K562 (cell line): ENCODE results near the gene ACCSL. TPM values are rescaled to one million over a fixed set of nuclear protein-coding genes. Genes with fewer than 3 reads are reported as not detected.

Experiments
- BCLAF1 ChIP-seq, 2 experiments: fragments of 450-650 bp in 1 of 2; IDR thresholded peaks; 2 replicates each; pipeline ENCODE4 v1.6.1; 2011 to 2017; ENCODE audit warnings: low read depth in 2 of 2, antibody characterized with exemption in 1 of 2, borderline replicate concordance in 1 of 2, low read length in 1 of 2, mild to moderate bottlenecking in 1 of 2, mixed read lengths in 1 of 2; ENCODE audit not compliant: control insufficient read depth in 1 of 2
- ELF1 ChIP-seq: fragments of 200-800 bp; sonication (Bioruptor generic); IDR thresholded peaks from 2 replicates; pipeline ENCODE4 v1.6.1; 2016; ENCODE audit warnings: missing genetic modification characterization, missing compliant biosample characterization
- FOXA1 ChIP-seq: fragments of 450-650 bp; IDR thresholded peaks from 2 replicates; pipeline ENCODE4 v1.6.1; 2016; ENCODE audit warnings: mild to moderate bottlenecking, borderline replicate concordance
- GATAD2B ChIP-seq: fragments of 450-650 bp; IDR thresholded peaks from 2 replicates; pipeline ENCODE4 v1.6.1; 2017; ENCODE audit warnings: mild to moderate bottlenecking, borderline replicate concordance
- HMG20A ChIP-seq: fragments of 450-650 bp; formaldehyde crosslinking; conservative IDR thresholded peaks from 2 replicates; pipeline ENCODE4 v1.4.0; 2020; ENCODE audit warnings: mild to moderate bottlenecking, mixed read lengths
- HNRNPH1 ChIP-seq: fragments of 200-400 bp; formaldehyde crosslinking; optimal IDR thresholded peaks from 2 replicates; pipeline ENCODE3; 2017; ENCODE audit warnings: low read depth, mild to moderate bottlenecking, low read length, moderate library complexity
- KLF10 ChIP-seq: fragments of 250-450 bp; sonication (Bioruptor Pico); IDR thresholded peaks from 2 replicates; pipeline ENCODE4 v1.6.1; 2021; ENCODE audit warnings: matching md5 sums
- NCOA1 ChIP-seq: fragments of 450-650 bp; IDR thresholded peaks from 2 replicates; pipeline ENCODE4 v1.6.1; 2016; ENCODE audit warnings: low read depth
- NFE2L1 ChIP-seq: fragments of 450-650 bp; IDR thresholded peaks from 2 replicates; pipeline ENCODE4 v1.6.1; 2016; ENCODE audit warnings: missing genetic modification characterization, low read depth, mild to moderate bottlenecking, missing compliant biosample characterization, moderate library complexity, borderline replicate concordance
- NFIX ChIP-seq: fragments of 250-450 bp; sonication (Bioruptor Pico); IDR thresholded peaks from 2 replicates; pipeline ENCODE4 v1.4.0; 2020; ENCODE audit warnings: low read depth, mild to moderate bottlenecking, moderate library complexity
- NFYB ChIP-seq: IDR thresholded peaks from 2 replicates; pipeline ENCODE4 v1.6.1; 2011; ENCODE audit warnings: mild to moderate bottlenecking, moderate library complexity; ENCODE audit not compliant: insufficient read length; ENCODE audit errors: extremely low read depth
- NR3C1 ChIP-seq: sonication (generic); formaldehyde crosslinking; IDR thresholded peaks from 2 replicates; pipeline ENCODE4 v1.8.1; 2022; ENCODE audit warnings: missing genetic modification reagents
- OTX1 ChIP-seq: fragments of 450-650 bp; formaldehyde crosslinking; IDR thresholded peaks from 2 replicates; pipeline ENCODE4 v1.4.0; 2022; ENCODE audit warnings: mild to moderate bottlenecking
- PRMT5 ChIP-seq: sonication (generic); formaldehyde crosslinking; IDR thresholded peaks from 2 replicates; pipeline ENCODE4 v1.5.0; 2020; ENCODE audit warnings: missing genetic modification reagents
- PURB ChIP-seq: sonication (generic); formaldehyde crosslinking; IDR thresholded peaks from 2 replicates; pipeline ENCODE4 v1.9.0; 2021; ENCODE audit warnings: low read depth, mild to moderate bottlenecking, missing genetic modification reagents
- RNF2 ChIP-seq: sonication (generic); IDR thresholded peaks from 2 replicates; pipeline ENCODE4 v1.6.1; 2016
- SLC30A9 ChIP-seq: fragments of 250-450 bp; sonication (Bioruptor Pico); IDR thresholded peaks from 2 replicates; pipeline ENCODE4 v1.8.0; 2022; ENCODE audit warnings: mild to moderate bottlenecking, moderate library complexity
- SMARCB1 ChIP-seq: IDR thresholded peaks from 2 replicates; pipeline ENCODE4 v1.6.1; 2011; ENCODE audit warnings: improper control_type of control experiment, low read depth; ENCODE audit not compliant: insufficient read length
- SMARCE1 ChIP-seq: fragments of 450-650 bp; IDR thresholded peaks from 2 replicates; pipeline ENCODE4 v1.7.1; 2016; ENCODE audit warnings: mild to moderate bottlenecking
- WHSC1 ChIP-seq: IDR thresholded peaks from one replicate; pipeline ENCODE4 v1.6.1; 2012; ENCODE audit warnings: low read length, control low read depth, inconsistent platforms
- ZBTB17 ChIP-seq: fragments of 450-650 bp; formaldehyde crosslinking; IDR thresholded peaks from 2 replicates; pipeline ENCODE4 v1.4.0; 2020; ENCODE audit warnings: mild to moderate bottlenecking
- polyA plus RNA-seq, 8 experiments: library from polyadenylated mRNA; depleted of rRNA in 4 of 8; stranded (reverse) in 5 of 8; unstranded in 3 of 8; fragments of >200 nt; fragmentation: Nextera tagmentation in 2 of 8; fragmentation: Illumina TruSeq in 1 of 8; extraction: Ambion mirVana in 2 of 8; extraction: Trizol in 1 of 8; gene quantifications; 2 replicates each; pipeline versions ENCODE4 v1.2.1 to v1.2.3, GENCODE V29; 2011 to 2014; ENCODE audit warnings: inconsistent platforms in 1 of 8, missing spikeins in 1 of 8
- total RNA-seq, 7 experiments: library from RNA; depleted of rRNA in 6 of 7; stranded (reverse); fragments of >200 nt in 6 of 7; fragmentation: Illumina TruSeq in 2 of 7; extraction: Trizol in 2 of 7; gene quantifications; 2 replicates each; pipeline versions ENCODE4 v1.2.1 to v1.2.3, GENCODE V29; 2011 to 2021; ENCODE audit warnings: low replicate concordance in 1 of 7
- TF ChIP-seq, protein P1 (sequence below): fragments of 200-800 bp; sonication (Bioruptor generic); IDR thresholded peaks from 2 replicates; pipeline ENCODE4 v1.6.1; 2016; ENCODE audit warnings: missing genetic modification characterization, missing compliant biosample characterization

ACCSL gene
- total and polyA plus RNA-seq, 9 of the 15 experiments (the other 6 are each of a cell fraction or from before 2014, with no cell fraction given), result not detected

GRCh38 chr11:44065841-44066731 is 18.3 kb downstream of the ACCSL start, which contains the start of gene ACCS (continued):
- TF ChIP-seq BCLAF1 (IDR thresholded peaks at IDR 0.05; ENCODE audit: borderline replicate concordance in 1 of 2, control insufficient read depth in 1 of 2, low read depth in 2 of 2, low read length in 1 of 2) (no peak), SMARCE1 (peak; percentile 70), NR3C1 (CRISPR knock-in tag) (no peak), ELF1 (tag) (peak; percentile 70), SMARCB1 (no peak), OTX1 (CRISPR knock-in tag) (no peak), NFE2L1 (tag) (no peak), PRMT5 (CRISPR knock-in tag) (no peak), KLF10 (no peak), NFYB (no peak), WHSC1 (no peak), HNRNPH1 (no peak), PURB (no peak), RNF2 (peak; percentile 60; the same call in 1 of the 2 replicates), NFIX (CRISPR knock-in tag) (no peak), GATAD2B (peak; percentile 84), HMG20A (no peak), SLC30A9 (no peak), NCOA1 (0 out of 2 replicates have a peak, but pooled peaks have one; percentile 44), ZBTB17 (CRISPR knock-in tag) (peak; percentile 27; the same call in 1 of the 2 replicates), FOXA1 (no peak)
- TF ChIP-seq, protein P1, sequence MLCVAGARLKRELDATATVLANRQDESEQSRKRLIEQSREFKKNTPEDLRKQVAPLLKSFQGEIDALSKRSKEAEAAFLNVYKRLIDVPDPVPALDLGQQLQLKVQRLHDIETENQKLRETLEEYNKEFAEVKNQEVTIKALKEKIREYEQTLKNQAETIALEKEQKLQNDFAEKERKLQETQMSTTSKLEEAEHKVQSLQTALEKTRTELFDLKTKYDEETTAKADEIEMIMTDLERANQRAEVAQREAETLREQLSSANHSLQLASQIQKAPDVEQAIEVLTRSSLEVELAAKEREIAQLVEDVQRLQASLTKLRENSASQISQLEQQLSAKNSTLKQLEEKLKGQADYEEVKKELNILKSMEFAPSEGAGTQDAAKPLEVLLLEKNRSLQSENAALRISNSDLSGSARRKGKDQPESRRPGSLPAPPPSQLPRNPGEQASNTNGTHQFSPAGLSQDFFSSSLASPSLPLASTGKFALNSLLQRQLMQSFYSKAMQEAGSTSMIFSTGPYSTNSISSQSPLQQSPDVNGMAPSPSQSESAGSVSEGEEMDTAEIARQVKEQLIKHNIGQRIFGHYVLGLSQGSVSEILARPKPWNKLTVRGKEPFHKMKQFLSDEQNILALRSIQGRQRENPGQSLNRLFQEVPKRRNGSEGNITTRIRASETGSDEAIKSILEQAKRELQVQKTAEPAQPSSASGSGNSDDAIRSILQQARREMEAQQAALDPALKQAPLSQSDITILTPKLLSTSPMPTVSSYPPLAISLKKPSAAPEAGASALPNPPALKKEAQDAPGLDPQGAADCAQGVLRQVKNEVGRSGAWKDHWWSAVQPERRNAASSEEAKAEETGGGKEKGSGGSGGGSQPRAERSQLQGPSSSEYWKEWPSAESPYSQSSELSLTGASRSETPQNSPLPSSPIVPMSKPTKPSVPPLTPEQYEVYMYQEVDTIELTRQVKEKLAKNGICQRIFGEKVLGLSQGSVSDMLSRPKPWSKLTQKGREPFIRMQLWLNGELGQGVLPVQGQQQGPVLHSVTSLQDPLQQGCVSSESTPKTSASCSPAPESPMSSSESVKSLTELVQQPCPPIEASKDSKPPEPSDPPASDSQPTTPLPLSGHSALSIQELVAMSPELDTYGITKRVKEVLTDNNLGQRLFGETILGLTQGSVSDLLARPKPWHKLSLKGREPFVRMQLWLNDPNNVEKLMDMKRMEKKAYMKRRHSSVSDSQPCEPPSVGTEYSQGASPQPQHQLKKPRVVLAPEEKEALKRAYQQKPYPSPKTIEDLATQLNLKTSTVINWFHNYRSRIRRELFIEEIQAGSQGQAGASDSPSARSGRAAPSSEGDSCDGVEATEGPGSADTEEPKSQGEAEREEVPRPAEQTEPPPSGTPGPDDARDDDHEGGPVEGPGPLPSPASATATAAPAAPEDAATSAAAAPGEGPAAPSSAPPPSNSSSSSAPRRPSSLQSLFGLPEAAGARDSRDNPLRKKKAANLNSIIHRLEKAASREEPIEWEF (CRISPR knock-in tag), result no peak
